Measurements from ENCODE around the gene F10. TPM values are rescaled to one million over a fixed set of nuclear protein-coding genes. Genes with fewer than 3 reads are reported as not detected.
A peak's percentile ranks its signal among the peaks of the same experiment; 100 is the strongest.

The F10 gene
- total and polyA plus RNA-seq, 2 of the 13 experiments (the other 11 are each of a cell fraction or from before 2014, with no cell fraction given): 58.4 to 237 TPM

DNA sequence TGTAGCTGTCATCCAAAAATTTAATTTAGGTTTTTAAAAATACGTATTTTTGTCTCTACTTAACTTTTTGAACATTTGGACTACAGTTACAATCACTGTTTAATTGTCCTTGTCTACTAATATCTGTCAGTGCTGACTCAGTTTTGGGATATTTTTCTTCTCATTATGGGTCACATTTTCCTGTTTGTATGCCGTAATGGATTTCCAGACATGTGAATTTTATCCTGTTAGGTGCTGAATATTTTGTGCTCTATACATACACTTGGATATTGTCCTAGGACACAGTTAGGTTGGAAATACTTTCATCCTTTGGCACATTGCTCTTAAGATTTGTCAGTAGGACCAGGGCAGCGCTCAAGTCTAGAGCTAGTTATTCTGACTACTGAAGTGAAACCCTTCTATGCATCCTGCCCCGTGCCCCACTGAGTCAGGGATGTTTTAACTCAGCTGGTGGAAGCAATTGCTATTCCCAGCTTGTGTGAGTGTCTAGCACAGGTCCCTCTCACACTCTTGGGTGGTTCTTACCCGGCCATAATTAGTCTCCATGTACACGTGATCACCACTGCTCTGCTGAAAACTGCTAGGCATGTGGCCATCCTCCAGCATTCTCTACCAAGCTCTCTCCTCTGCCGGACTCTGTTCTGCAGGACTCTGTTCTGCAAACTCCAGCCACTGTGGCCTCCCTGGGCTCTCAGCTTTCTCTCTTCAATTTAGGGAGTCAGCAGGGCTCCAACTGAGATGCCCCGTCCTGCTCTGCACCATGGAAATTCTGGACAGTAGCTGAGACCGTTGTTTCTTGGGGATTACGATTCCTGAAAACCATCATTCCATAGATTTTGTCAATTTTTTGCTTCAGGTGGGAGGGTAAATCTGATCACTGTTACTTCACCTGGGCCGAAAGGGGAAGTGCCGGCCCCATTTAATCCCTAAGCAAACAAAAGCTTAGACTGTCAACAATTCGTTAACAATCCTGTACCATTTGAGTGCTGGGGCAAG is 47.0 kb downstream of the F10 start (continued):
- TF ChIP-seq, protein P1, sequence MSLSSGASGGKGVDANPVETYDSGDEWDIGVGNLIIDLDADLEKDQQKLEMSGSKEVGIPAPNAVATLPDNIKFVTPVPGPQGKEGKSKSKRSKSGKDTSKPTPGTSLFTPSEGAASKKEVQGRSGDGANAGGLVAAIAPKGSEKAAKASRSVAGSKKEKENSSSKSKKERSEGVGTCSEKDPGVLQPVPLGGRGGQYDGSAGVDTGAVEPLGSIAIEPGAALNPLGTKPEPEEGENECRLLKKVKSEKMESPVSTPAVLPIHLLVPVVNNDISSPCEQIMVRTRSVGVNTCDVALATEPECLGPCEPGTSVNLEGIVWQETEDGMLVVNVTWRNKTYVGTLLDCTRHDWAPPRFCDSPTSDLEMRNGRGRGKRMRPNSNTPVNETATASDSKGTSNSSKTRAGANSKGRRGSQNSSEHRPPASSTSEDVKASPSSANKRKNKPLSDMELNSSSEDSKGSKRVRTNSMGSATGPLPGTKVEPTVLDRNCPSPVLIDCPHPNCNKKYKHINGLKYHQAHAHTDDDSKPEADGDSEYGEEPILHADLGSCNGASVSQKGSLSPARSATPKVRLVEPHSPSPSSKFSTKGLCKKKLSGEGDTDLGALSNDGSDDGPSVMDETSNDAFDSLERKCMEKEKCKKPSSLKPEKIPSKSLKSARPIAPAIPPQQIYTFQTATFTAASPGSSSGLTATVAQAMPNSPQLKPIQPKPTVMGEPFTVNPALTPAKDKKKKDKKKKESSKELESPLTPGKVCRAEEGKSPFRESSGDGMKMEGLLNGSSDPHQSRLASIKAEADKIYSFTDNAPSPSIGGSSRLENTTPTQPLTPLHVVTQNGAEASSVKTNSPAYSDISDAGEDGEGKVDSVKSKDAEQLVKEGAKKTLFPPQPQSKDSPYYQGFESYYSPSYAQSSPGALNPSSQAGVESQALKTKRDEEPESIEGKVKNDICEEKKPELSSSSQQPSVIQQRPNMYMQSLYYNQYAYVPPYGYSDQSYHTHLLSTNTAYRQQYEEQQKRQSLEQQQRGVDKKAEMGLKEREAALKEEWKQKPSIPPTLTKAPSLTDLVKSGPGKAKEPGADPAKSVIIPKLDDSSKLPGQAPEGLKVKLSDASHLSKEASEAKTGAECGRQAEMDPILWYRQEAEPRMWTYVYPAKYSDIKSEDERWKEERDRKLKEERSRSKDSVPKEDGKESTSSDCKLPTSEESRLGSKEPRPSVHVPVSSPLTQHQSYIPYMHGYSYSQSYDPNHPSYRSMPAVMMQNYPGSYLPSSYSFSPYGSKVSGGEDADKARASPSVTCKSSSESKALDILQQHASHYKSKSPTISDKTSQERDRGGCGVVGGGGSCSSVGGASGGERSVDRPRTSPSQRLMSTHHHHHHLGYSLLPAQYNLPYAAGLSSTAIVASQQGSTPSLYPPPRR (CRISPR knock-in tag; IDR thresholded peaks at IDR 0.05; ENCODE audit: borderline replicate concordance): peak; percentile 72; the same call in 1 of the 2 replicates
- TF ChIP-seq, protein P2, sequence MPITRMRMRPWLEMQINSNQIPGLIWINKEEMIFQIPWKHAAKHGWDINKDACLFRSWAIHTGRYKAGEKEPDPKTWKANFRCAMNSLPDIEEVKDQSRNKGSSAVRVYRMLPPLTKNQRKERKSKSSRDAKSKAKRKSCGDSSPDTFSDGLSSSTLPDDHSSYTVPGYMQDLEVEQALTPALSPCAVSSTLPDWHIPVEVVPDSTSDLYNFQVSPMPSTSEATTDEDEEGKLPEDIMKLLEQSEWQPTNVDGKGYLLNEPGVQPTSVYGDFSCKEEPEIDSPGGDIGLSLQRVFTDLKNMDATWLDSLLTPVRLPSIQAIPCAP (CRISPR knock-in tag; IDR thresholded peaks at IDR 0.05; ENCODE audit: low read depth): no peak
- TF ChIP-seq BCL6 (CRISPR knock-in tag; IDR thresholded peaks at IDR 0.05) (peak; percentile 94), ZNF549 (CRISPR knock-in tag; IDR thresholded peaks at IDR 0.05) (no peak), ZNF383 (CRISPR knock-in tag; IDR thresholded peaks at IDR 0.05; ENCODE audit: borderline replicate concordance) (no peak), HCFC1 (IDR thresholded peaks at IDR 0.05; ENCODE audit: low read depth, low read length) (no peak), ZSCAN30 (CRISPR knock-in tag; IDR thresholded peaks at IDR 0.05) (no peak), TBX3 (IDR thresholded peaks at IDR 0.05; ENCODE audit: borderline replicate concordance) (peak; percentile 48; the same call in 1 of the 2 replicates), ZNF850 (CRISPR knock-in tag; conservative IDR thresholded peaks at IDR 0.05) (no peak), ZNF724P (CRISPR knock-in tag; IDR thresholded peaks at IDR 0.05; ENCODE audit: borderline replicate concordance) (no peak), YEATS2 (CRISPR knock-in tag; IDR thresholded peaks at IDR 0.05; ENCODE audit: borderline replicate concordance) (no peak; the same call in 1 of the 2 replicates)
- TF ChIP-seq, protein P3, sequence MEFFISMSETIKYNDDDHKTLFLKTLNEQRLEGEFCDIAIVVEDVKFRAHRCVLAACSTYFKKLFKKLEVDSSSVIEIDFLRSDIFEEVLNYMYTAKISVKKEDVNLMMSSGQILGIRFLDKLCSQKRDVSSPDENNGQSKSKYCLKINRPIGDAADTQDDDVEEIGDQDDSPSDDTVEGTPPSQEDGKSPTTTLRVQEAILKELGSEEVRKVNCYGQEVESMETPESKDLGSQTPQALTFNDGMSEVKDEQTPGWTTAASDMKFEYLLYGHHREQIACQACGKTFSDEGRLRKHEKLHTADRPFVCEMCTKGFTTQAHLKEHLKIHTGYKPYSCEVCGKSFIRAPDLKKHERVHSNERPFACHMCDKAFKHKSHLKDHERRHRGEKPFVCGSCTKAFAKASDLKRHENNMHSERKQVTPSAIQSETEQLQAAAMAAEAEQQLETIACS (CRISPR knock-in tag; IDR thresholded peaks at IDR 0.05): no peak
- TF ChIP-seq, protein P4, sequence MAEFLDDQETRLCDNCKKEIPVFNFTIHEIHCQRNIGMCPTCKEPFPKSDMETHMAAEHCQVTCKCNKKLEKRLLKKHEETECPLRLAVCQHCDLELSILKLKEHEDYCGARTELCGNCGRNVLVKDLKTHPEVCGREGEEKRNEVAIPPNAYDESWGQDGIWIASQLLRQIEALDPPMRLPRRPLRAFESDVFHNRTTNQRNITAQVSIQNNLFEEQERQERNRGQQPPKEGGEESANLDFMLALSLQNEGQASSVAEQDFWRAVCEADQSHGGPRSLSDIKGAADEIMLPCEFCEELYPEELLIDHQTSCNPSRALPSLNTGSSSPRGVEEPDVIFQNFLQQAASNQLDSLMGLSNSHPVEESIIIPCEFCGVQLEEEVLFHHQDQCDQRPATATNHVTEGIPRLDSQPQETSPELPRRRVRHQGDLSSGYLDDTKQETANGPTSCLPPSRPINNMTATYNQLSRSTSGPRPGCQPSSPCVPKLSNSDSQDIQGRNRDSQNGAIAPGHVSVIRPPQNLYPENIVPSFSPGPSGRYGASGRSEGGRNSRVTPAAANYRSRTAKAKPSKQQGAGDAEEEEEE (CRISPR knock-in tag; IDR thresholded peaks at IDR 0.05; ENCODE audit: borderline replicate concordance): no peak
- TF ChIP-seq, protein P5, sequence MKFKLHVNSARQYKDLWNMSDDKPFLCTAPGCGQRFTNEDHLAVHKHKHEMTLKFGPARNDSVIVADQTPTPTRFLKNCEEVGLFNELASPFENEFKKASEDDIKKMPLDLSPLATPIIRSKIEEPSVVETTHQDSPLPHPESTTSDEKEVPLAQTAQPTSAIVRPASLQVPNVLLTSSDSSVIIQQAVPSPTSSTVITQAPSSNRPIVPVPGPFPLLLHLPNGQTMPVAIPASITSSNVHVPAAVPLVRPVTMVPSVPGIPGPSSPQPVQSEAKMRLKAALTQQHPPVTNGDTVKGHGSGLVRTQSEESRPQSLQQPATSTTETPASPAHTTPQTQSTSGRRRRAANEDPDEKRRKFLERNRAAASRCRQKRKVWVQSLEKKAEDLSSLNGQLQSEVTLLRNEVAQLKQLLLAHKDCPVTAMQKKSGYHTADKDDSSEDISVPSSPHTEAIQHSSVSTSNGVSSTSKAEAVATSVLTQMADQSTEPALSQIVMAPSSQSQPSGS (CRISPR knock-in tag; IDR thresholded peaks at IDR 0.05): no peak
- TF ChIP-seq, protein P6, sequence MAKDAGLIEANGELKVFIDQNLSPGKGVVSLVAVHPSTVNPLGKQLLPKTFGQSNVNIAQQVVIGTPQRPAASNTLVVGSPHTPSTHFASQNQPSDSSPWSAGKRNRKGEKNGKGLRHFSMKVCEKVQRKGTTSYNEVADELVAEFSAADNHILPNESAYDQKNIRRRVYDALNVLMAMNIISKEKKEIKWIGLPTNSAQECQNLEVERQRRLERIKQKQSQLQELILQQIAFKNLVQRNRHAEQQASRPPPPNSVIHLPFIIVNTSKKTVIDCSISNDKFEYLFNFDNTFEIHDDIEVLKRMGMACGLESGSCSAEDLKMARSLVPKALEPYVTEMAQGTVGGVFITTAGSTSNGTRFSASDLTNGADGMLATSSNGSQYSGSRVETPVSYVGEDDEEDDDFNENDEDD (CRISPR knock-in tag; IDR thresholded peaks at IDR 0.05; ENCODE audit: borderline replicate concordance): no peak
